IMR-90 (cell line): Measurements from ENCODE around the gene NTSR1.

Source experiments
- CTCF ChIP-seq: conservative IDR thresholded peaks from 2 replicates; pipeline ENCODE4 v1.5.1; 2012; ENCODE audit warnings: mild to moderate bottlenecking, low read depth, low read length, improper control_type of control experiment
- POLR2A ChIP-seq: IDR thresholded peaks from 2 replicates; pipeline ENCODE4 v1.6.1; 2012; ENCODE audit warnings: mild to moderate bottlenecking, low read depth, low read length

- TF ChIP-seq CTCF (no peak), POLR2A (no peak)
These were observed 58.1 kb downstream of the NTSR1 start for GRCh38 chr20:62766716-62767115.
